Colon (tissue), 2 donors: ENCODE data around the gene PDGFC.

Experiments used
- FAIRE-seq: peaks from 2 replicates; lab custom pipeline; 2012; peaks lifted over from hg19 to GRCh38; lab: Jason Lieb, UNC
- donor health status: control.
- donor health status: control.

Gene PDGFC

GRCh38 chr4:156782491-156782890, 189.1 kb downstream of the PDGFC start:
- FAIRE-seq = no peak

- FAIRE-seq = no peak
These were observed 189.7 kb downstream of the PDGFC start for GRCh38 chr4:156781852-156782251.

GRCh38 chr4:156779774-156780173, 191.8 kb downstream of the PDGFC start:
- FAIRE-seq = no peak

- FAIRE-seq = no peak
These were observed 192.6 kb downstream of the PDGFC start for GRCh38 chr4:156779042-156779441.

- FAIRE-seq = no peak
These were observed 193.0 kb downstream of the PDGFC start for GRCh38 chr4:156778606-156779005.

- FAIRE-seq = no peak
These were observed 193.5 kb downstream of the PDGFC start for GRCh38 chr4:156778093-156778492.

- FAIRE-seq = no peak
These were observed 195.8 kb downstream of the PDGFC start for GRCh38 chr4:156775813-156776212.

- no peak for FAIRE-seq
These were observed 197.2 kb downstream of the PDGFC start for GRCh38 chr4:156774422-156774821.

GRCh38 chr4:156773648-156774357, 197.8 kb downstream of the PDGFC start:
- FAIRE-seq = no peak

GRCh38 chr4:156771171-156771837, 200.3 kb downstream of the PDGFC start:
- FAIRE-seq = no peak

GRCh38 chr4:156770140-156770539, 201.5 kb downstream of the PDGFC start:
- FAIRE-seq = no peak

GRCh38 chr4:156767911-156768415, 203.6 kb downstream of the PDGFC start:
- FAIRE-seq = no peak

GRCh38 chr4:156766846-156767245, 204.8 kb downstream of the PDGFC start:
- FAIRE-seq = no peak

GRCh38 chr4:156765277-156765676, 206.3 kb downstream of the PDGFC start:
- FAIRE-seq = no peak

- no peak for FAIRE-seq
These were observed 206.8 kb downstream of the PDGFC start for GRCh38 chr4:156764846-156765245.

- FAIRE-seq = no peak
These were observed 207.5 kb downstream of the PDGFC start for GRCh38 chr4:156764145-156764544.

GRCh38 chr4:156763511-156763910, 208.1 kb downstream of the PDGFC start:
- FAIRE-seq = no peak

- no peak for FAIRE-seq
These were observed 208.7 kb downstream of the PDGFC start for GRCh38 chr4:156762851-156763250.

- no peak for FAIRE-seq
These were observed 215.5 kb downstream of the PDGFC start for GRCh38 chr4:156756118-156756517.

GRCh38 chr4:156754832-156755570, 216.6 kb downstream of the PDGFC start:
- FAIRE-seq = no peak

GRCh38 chr4:156751486-156751885, 220.1 kb downstream of the PDGFC start:
- no peak for FAIRE-seq

- no peak for FAIRE-seq
These were observed 221.9 kb downstream of the PDGFC start for GRCh38 chr4:156749426-156750403.
